Tibial nerve (tissue), 4 donors: ENCODE results near the gene ADAMTSL1. TPM values are rescaled to one million over a fixed set of nuclear protein-coding genes. Genes with fewer than 3 reads are reported as not detected.
"Not testable (repeated sequence)": the region's sequence is repeated elsewhere in the genome, so short reads cannot be mapped to it uniquely, and the experiment has no call there.

Experiments used
- DNase-seq, 2 donors: peaks; one replicate each; pipeline ENCODE4 v3.0.0-alpha.2; 2019; ENCODE audit warnings: low spot score in 2 of 2
- H3K27ac ChIP-seq, 4 donors: fragments of 200-600 bp; sonication (generic) in 3 of 4; one replicate each; pipeline ENCODE4 v1.5.1; 2017 to 2019; ENCODE audit warnings: mild to moderate bottlenecking in 1 of 4
- H3K27me3 ChIP-seq, 2 donors: fragments of 200-600 bp; sonication (generic) in 1 of 2; one replicate each; pipeline versions ENCODE4 v1.5.1 to v1.6.0; 2017 to 2019
- H3K36me3 ChIP-seq, 3 donors: fragments of 200-600 bp; sonication (generic); one replicate each; pipeline ENCODE4 v1.5.1; 2018 to 2019
- H3K4me1 ChIP-seq, 4 donors: fragments of 200-600 bp; sonication (generic) in 3 of 4; one replicate each; pipeline ENCODE4 v1.5.1; 2017 to 2019
- H3K4me3 ChIP-seq, 4 donors: fragments of 200-600 bp; sonication (generic) in 3 of 4; one replicate each; pipeline ENCODE4 v1.5.1; 2017 to 2019; ENCODE audit warnings: mild to moderate bottlenecking in 1 of 4, moderate library complexity in 1 of 4
- H3K9me3 ChIP-seq, 4 donors: fragments of 200-600 bp; sonication (generic) in 3 of 4; one replicate each; pipeline ENCODE4 v1.5.1; 2017 to 2019
- EP300 ChIP-seq, 2 donors: sonication (generic); formaldehyde crosslinking; IDR thresholded peaks; one replicate each; pipeline ENCODE4 v1.6.1; 2017; ENCODE audit warnings: antibody characterized with exemption in 2 of 2, mild to moderate bottlenecking in 1 of 2
- POLR2A ChIP-seq, 2 donors: fragments of 450-650 bp; IDR thresholded peaks; one replicate each; pipeline ENCODE4 v1.6.1; 2017; ENCODE audit warnings: antibody characterized with exemption in 2 of 2, mild to moderate bottlenecking in 2 of 2, moderate library complexity in 2 of 2
- WGBS, 2 donors: methylation state at CpG; one replicate each; pipeline ENCODE4 v1.1.5; 2018; 5-methylcytosine and 5-hydroxymethylcytosine counted together
- total RNA-seq, 4 donors: library from RNA; depleted of rRNA; stranded (reverse); fragments of >200 nt; gene quantifications; one replicate each; pipeline ENCODE4 v1.1.0, GENCODE V29; 2016
- TF ChIP-seq, protein P1 (sequence below), 5 experiments: fragments of 200-600 bp in 3 of 5; fragments of 450-650 bp in 2 of 5; sonication (generic) in 3 of 5; IDR thresholded peaks; one replicate each; pipeline ENCODE4 v1.5.1; 2016 to 2019; ENCODE audit warnings: antibody characterized with exemption in 5 of 5, mild to moderate bottlenecking in 3 of 5, moderate library complexity in 2 of 5

ADAMTSL1 gene
- total RNA-seq, 4 donors from 2014 or later = 11.9 to 27.1 (median 21.3) TPM

GRCh38 chr9:18923167-18923566 is 449.2 kb downstream of the ADAMTSL1 start:
- H3K27me3 ChIP-seq = no peaks in the 10 kb centered on the region
- no peaks in the 10 kb centered on the region for H3K9me3 ChIP-seq
- no peak overlapping the region for H3K27ac ChIP-seq
- DNase-seq = no peak
- no peaks in the 10 kb centered on the region for H3K36me3 ChIP-seq
- TF ChIP-seq, protein P1, sequence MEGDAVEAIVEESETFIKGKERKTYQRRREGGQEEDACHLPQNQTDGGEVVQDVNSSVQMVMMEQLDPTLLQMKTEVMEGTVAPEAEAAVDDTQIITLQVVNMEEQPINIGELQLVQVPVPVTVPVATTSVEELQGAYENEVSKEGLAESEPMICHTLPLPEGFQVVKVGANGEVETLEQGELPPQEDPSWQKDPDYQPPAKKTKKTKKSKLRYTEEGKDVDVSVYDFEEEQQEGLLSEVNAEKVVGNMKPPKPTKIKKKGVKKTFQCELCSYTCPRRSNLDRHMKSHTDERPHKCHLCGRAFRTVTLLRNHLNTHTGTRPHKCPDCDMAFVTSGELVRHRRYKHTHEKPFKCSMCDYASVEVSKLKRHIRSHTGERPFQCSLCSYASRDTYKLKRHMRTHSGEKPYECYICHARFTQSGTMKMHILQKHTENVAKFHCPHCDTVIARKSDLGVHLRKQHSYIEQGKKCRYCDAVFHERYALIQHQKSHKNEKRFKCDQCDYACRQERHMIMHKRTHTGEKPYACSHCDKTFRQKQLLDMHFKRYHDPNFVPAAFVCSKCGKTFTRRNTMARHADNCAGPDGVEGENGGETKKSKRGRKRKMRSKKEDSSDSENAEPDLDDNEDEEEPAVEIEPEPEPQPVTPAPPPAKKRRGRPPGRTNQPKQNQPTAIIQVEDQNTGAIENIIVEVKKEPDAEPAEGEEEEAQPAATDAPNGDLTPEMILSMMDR (IDR thresholded peaks at IDR 0.05) = no peak
- TF ChIP-seq EP300 (IDR thresholded peaks at IDR 0.05) (no peak), POLR2A (IDR thresholded peaks at IDR 0.05) (no peak)
- peaks cover 0 to 23% (median 4%) of the 10 kb centered on the region in 4 donors for H3K4me1 ChIP-seq
- no peak overlapping the region for H3K4me3 ChIP-seq
- 55 to 61% methylated on average over 2 of the region's 2 CpGs for WGBS, 2 donors

DNA sequence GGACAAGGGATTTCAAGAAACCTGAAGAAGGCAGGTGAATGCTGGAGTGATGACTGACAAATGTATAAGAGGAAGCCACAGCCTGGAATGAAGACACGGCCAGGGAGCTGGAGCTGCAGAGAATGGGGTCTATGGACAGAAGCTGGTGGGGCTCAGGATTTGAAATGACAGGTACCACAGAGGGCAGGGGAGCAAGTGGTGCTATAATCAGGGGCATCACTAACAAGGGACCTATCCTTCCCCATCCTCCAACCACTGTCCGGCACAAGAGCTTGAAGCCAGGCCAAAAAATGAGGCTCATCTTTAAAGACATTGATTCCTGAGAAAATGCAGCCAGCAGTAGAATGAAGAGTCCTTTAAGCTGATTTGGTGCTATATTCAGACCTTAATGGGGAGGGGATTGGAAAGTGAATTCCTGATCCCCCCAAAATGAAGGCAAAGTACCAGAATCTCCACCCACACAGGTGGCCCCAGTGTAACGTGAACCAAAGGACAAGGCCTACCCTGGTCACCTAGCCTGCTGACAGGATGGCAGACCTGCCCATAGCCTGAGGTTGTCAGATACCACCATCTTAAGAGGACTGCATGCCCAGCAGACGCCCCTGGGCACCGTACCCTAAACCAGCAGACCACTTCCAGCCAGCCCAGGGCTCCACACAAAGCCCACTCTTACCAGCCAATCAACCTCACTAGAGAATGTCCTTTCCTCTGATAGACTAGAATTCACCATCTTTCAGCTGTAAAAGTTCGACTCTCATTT is 449.9 kb downstream of the ADAMTSL1 start:
- TF ChIP-seq EP300 (IDR thresholded peaks at IDR 0.05) = no peak
- TF ChIP-seq, protein P1 (IDR thresholded peaks at IDR 0.05) = no peak
- no peak for TF ChIP-seq POLR2A (IDR thresholded peaks at IDR 0.05)

GRCh38 chr9:18925880-18926279 is 451.9 kb downstream of the ADAMTSL1 start:
- DNase-seq = no peak
- Histone ChIP-seq H3K36me3 (no peaks in the 10 kb centered on the region), H3K27ac (no peak overlapping the region), H3K27me3 (no peaks in the 10 kb centered on the region), H3K4me3 (no peak overlapping the region), H3K4me1 (peaks cover 0 to 18% (median 3%) of the 10 kb centered on the region in 4 donors), H3K9me3 (no peaks in the 10 kb centered on the region)
- TF ChIP-seq, protein P1 (IDR thresholded peaks at IDR 0.05) = no peak
- TF ChIP-seq POLR2A (IDR thresholded peaks at IDR 0.05) = no peak

More for the DNA sequence above, 449.9 kb downstream of the ADAMTSL1 start:
- Histone ChIP-seq H3K9me3 (no peaks in the 10 kb centered on the region), H3K27me3 (no peaks in the 10 kb centered on the region), H3K27ac (no peak overlapping the region), H3K4me3 (no peak overlapping the region), H3K36me3 (no peaks in the 10 kb centered on the region), H3K4me1 (peaks cover 0 to 23% (median 4%) of the 10 kb centered on the region in 4 donors)
- 92 to 97% methylated on average over 6 of the region's 6 CpGs for WGBS, 2 donors
- DNase-seq = no peak

- 81 to 86% methylated on average over 3 of the region's 3 CpGs for WGBS, 2 donors
- peaks cover 0 to 12% (median 0%) of the 10 kb centered on the region in 4 donors for H3K4me1 ChIP-seq
- no peak overlapping the region for H3K27ac ChIP-seq
- no peak for DNase-seq
- no peaks in the 10 kb centered on the region for H3K9me3 ChIP-seq
- H3K4me3 ChIP-seq = no peak overlapping the region
- TF ChIP-seq EP300 (IDR thresholded peaks at IDR 0.05) (no peak), POLR2A (IDR thresholded peaks at IDR 0.05) (no peak)
- TF ChIP-seq, protein P1 (IDR thresholded peaks at IDR 0.05) = no peak
- H3K36me3 ChIP-seq = no peaks in the 10 kb centered on the region
- no peaks in the 10 kb centered on the region for H3K27me3 ChIP-seq
These were observed 452.6 kb downstream of the ADAMTSL1 start for GRCh38 chr9:18926513-18926912.

- no peaks in the 10 kb centered on the region for H3K4me1 ChIP-seq
- H3K27ac ChIP-seq = no peak overlapping the region
- H3K9me3 ChIP-seq = no peaks in the 10 kb centered on the region
- WGBS, 2 donors = 81 to 84% methylated on average over 7 of the region's 7 CpGs
- no peaks in the 10 kb centered on the region for H3K27me3 ChIP-seq
- DNase-seq = no peak
- H3K4me3 ChIP-seq = no peak overlapping the region
- TF ChIP-seq EP300 (IDR thresholded peaks at IDR 0.05) (no peak), POLR2A (IDR thresholded peaks at IDR 0.05) (no peak)
- TF ChIP-seq, protein P1 (IDR thresholded peaks at IDR 0.05) = no peak
- no peaks in the 10 kb centered on the region for H3K36me3 ChIP-seq
These were observed 454.8 kb downstream of the ADAMTSL1 start for GRCh38 chr9:18928711-18929110.

DNA sequence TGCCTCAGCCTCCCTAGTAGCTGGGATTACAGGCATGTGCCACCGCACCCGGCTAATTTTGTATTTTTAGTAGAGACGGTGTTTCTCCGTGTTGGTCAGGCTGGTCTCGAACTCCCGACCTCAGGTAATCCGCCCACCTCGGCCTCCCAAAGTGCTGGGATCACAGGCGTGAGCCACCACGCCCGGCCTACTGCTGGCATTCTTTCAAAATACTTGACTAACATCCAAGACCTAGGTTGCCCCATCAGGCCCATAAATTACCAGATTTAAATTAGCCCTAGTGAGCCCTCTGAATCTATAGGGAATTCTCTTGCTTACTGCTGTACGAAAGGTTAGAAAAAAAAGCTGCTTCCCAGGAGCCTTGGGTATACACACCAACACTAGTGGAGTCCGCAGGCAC is 456.7 kb downstream of the ADAMTSL1 start:
- DNase-seq, H3K4me1 ChIP-seq, H3K36me3 ChIP-seq, H3K27ac ChIP-seq, H3K27me3 ChIP-seq, H3K4me3 ChIP-seq, H3K9me3 ChIP-seq: not testable (repeated sequence)
- WGBS, 2 donors = 84 to 87% methylated on average over 13 of the region's 13 CpGs
